Kidney (tissue), 22 donors: ENCODE measurements around the gene RRAS2. TPM values are rescaled to one million over a fixed set of nuclear protein-coding genes. Genes with fewer than 3 reads are reported as not detected.
"Not testable (repeated sequence)": the region's sequence is repeated elsewhere in the genome, so short reads cannot be mapped to it uniquely, and the experiment has no call there.

Source experiments
- DNase-seq, 5 donors: peaks; one replicate each; pipeline ENCODE4 v3.0.0-alpha.2; 2013 to 2020
- FAIRE-seq: peaks from 2 replicates; lab custom pipeline; 2012; peaks lifted over from hg19 to GRCh38; lab: Jason Lieb, UNC
- H3K27ac ChIP-seq, 2 donors: one replicate each; pipeline ENCODE4 v1.7.0; 2013; ENCODE audit warnings: low read depth in 2 of 2, low read length in 2 of 2, inconsistent platforms in 1 of 2
- H3K27me3 ChIP-seq: one replicate; pipeline ENCODE4 v1.7.1; 2013; ENCODE audit warnings: low read length, inconsistent platforms; ENCODE audit not compliant: control insufficient read depth, insufficient read depth
- H3K36me3 ChIP-seq, 3 donors: one replicate each; pipeline versions ENCODE4 v1.7.0 to v1.7.1; 2013; ENCODE audit warnings: low read length in 3 of 3, control low read depth in 1 of 3, inconsistent platforms in 1 of 3; ENCODE audit not compliant: insufficient read depth in 3 of 3, control insufficient read depth in 2 of 3
- H3K4me1 ChIP-seq, 3 donors: one replicate each; pipeline versions ENCODE4 v1.7.0 to v1.7.1; 2013; ENCODE audit warnings: low read length in 3 of 3, inconsistent platforms in 1 of 3, low read depth in 1 of 3; ENCODE audit not compliant: control insufficient read depth in 2 of 3, insufficient read depth in 2 of 3
- H3K4me3 ChIP-seq, 3 donors: one replicate each; pipeline versions ENCODE4 v1.7.0 to v1.8.1; 2013; ENCODE audit warnings: low read length in 3 of 3, control low read depth in 1 of 3, inconsistent platforms in 1 of 3
- H3K9ac ChIP-seq, 3 donors: one replicate each; pipeline versions ENCODE4 v1.7.0 to v1.7.1; 2013; ENCODE audit warnings: low read length in 3 of 3, control low read depth in 1 of 3, inconsistent platforms in 1 of 3
- H3K9me3 ChIP-seq, 3 donors: one replicate each; pipeline versions ENCODE4 v1.7.0 to v1.7.1; 2013; ENCODE audit warnings: low read length in 3 of 3, control low read depth in 1 of 3, inconsistent platforms in 1 of 3; ENCODE audit not compliant: control insufficient read depth in 2 of 3, insufficient read depth in 1 of 3
- intact Hi-C: fragments of 100-400 bp; cut with DNase I; formaldehyde crosslinking; loops from one replicate; pipeline ENCODE4 v1.11.1; 2022
- long read RNA-seq, 10 donors: library from polyadenylated mRNA in 1 of 10; unstranded in 1 of 10; transcript quantifications; one replicate each; pipeline ENCODE4 v2.0.0 and lab custom pipeline, GENCODE V29; 2021 to 2026
- polyA plus RNA-seq: library from polyadenylated mRNA; stranded (reverse); fragments of 350-450 nt; fragmentation: Illumina TruSeq; extraction: RNeasy Lipid Tissue Mini Kit (QIAGEN cat#74804); gene quantifications from one replicate; pipeline ENCODE4 v1.2.3, GENCODE V29; 2014; ENCODE audit warnings: low read depth, low replicate concordance; ENCODE audit not compliant: insufficient read depth
- total RNA-seq: library from RNA; stranded (reverse); fragmentation: NEBNext Ultra II Directional; extraction: Animal tissue kit (Norgen Biotek cat#: 25700); gene quantifications from one replicate; pipeline ENCODE4 v1.2.1, GENCODE V29; 2021
- TF ChIP-seq, protein P1 (sequence below): IDR thresholded peaks from 3 replicates; pipeline ENCODE4 v1.5.1; 2012; ENCODE audit warnings: mild to moderate bottlenecking, moderate library complexity, borderline replicate concordance; ENCODE audit not compliant: insufficient read depth; ENCODE audit errors: extremely low read depth
- donor health status: control.
- donor health status: control.
- donor health status: control.
- donor health status: control.
- donor health status: control.
- donor health status: DM: yes; HTN: yes; CAD: no.
- donor health status: Normal renal cell carcinoma (clear cell type).

Gene RRAS2
- total RNA-seq: 33.2 TPM
- polyA plus RNA-seq: 23.3 TPM
- long read RNA-seq, donor 1, transcript RRAS2-201 (6 exons, 1,516 nt): major isoform, 8 of 8 reads
- long read RNA-seq, donor 1, partial matches to known transcripts: 0 of 8 reads
- long read RNA-seq, donor 1, other reads (novel, unspliced or antisense): 0 of 8 reads
- long read RNA-seq, donor 2, transcript RRAS2-201 (6 exons, 1,516 nt): major isoform, 11 of 18 reads
- long read RNA-seq, donor 2, partial matches to known transcripts: 7 of 18 reads
- long read RNA-seq, donor 2, other reads (novel, unspliced or antisense): 0 of 18 reads
- long read RNA-seq, donor 3, transcript RRAS2-201 (6 exons, 1,516 nt): major isoform, 14 of 15 reads
- long read RNA-seq, donor 3, partial matches to known transcripts: 0 of 15 reads
- long read RNA-seq, donor 3, other reads (novel, unspliced or antisense): 0 of 15 reads
- long read RNA-seq, donor 4, transcript RRAS2-201 (6 exons, 1,516 nt): major isoform, 14 of 16 reads
- long read RNA-seq, donor 4, partial matches to known transcripts: 0 of 16 reads
- long read RNA-seq, donor 4, other reads (novel, unspliced or antisense): 0 of 16 reads
- long read RNA-seq, donor 5: 0 reads
- long read RNA-seq, donor 6, transcript RRAS2-201 (6 exons, 1,516 nt): major isoform, 7 of 9 reads
- long read RNA-seq, donor 6, partial matches to known transcripts: 0 of 9 reads
- long read RNA-seq, donor 6, other reads (novel, unspliced or antisense): 0 of 9 reads
- long read RNA-seq, donor 7, transcript RRAS2-201 (6 exons, 1,516 nt): major isoform, 27 of 30 reads
- long read RNA-seq, donor 7, partial matches to known transcripts: 0 of 30 reads
- long read RNA-seq, donor 7, other reads (novel, unspliced or antisense): 2 of 30 reads
- long read RNA-seq, donor 8, transcript RRAS2-201 (6 exons, 1,516 nt): major isoform, 11 of 12 reads
- long read RNA-seq, donor 8, partial matches to known transcripts: 0 of 12 reads
- long read RNA-seq, donor 8, other reads (novel, unspliced or antisense): 0 of 12 reads
- long read RNA-seq, donor 9, transcript RRAS2-201 (6 exons, 1,516 nt): major isoform, 6 of 7 reads
- long read RNA-seq, donor 9, partial matches to known transcripts: 0 of 7 reads
- long read RNA-seq, donor 9, other reads (novel, unspliced or antisense): 0 of 7 reads
- long read RNA-seq, donor 10, transcript RRAS2-201 (6 exons, 1,516 nt): major isoform, 8 of 8 reads
- long read RNA-seq, donor 10, partial matches to known transcripts: 0 of 8 reads
- long read RNA-seq, donor 10, other reads (novel, unspliced or antisense): 0 of 8 reads

DNA sequence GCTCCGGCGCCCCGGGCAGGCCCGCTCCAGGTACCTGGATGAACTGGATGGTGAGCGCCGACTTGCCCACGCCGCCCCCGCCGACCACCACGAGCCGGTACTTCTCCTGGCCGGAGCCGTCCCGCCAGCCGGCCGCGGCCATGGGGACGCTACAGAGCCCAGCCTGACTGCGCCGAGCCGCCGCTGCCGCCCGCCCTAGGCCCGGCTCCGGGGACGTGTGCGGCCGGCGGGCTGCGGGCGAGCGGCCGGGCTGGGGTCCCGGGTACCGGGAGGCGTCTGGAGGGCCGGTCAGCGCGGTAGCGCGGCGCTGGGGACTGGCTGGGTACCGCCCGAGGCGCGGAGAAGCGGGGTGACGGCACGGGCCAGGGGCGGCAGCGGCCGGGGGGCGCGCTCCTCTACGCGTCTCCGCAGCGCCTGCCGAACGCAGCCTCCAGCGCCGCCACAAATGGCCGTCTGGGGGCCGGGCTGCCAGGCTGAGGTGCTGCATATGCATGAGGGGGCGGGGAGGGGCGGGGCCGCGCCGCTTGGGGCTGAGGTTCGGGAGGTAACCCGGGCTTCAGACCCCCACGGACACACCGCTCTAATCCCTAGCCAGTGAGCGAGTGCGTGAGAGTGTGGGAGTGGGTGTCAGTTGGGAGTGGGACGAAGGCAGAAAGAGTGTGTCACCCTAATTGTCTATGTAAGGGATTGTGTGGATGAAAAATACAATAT, at the start of gene RRAS2:
Gene RRAS2 (minus strand): TSS at position 455 of the 711 bp plus-strand sequence. CDS start 313 bp downstream, at position 142.
- Histone ChIP-seq H3K9me3 (no peaks in the 10 kb centered on the region), H3K4me3 (peak within 1 kb of the TSS; percentile 82 to 89 (median 84)), H3K27me3 (no peaks in the 10 kb centered on the region), H3K9ac (peak within 1 kb of the TSS; percentile 57 to 71 (median 70)), H3K36me3 (no peaks in the 10 kb centered on the region), H3K4me1 (peaks cover 0 to 5% (median 0%) of the 10 kb centered on the region in 3 donors), H3K27ac (peak within 1 kb of the TSS; percentile 49 to 73)
- DNase-seq (peak; percentile 88 to 94 (median 91)), FAIRE-seq (no peak)
- TF ChIP-seq, protein P1, sequence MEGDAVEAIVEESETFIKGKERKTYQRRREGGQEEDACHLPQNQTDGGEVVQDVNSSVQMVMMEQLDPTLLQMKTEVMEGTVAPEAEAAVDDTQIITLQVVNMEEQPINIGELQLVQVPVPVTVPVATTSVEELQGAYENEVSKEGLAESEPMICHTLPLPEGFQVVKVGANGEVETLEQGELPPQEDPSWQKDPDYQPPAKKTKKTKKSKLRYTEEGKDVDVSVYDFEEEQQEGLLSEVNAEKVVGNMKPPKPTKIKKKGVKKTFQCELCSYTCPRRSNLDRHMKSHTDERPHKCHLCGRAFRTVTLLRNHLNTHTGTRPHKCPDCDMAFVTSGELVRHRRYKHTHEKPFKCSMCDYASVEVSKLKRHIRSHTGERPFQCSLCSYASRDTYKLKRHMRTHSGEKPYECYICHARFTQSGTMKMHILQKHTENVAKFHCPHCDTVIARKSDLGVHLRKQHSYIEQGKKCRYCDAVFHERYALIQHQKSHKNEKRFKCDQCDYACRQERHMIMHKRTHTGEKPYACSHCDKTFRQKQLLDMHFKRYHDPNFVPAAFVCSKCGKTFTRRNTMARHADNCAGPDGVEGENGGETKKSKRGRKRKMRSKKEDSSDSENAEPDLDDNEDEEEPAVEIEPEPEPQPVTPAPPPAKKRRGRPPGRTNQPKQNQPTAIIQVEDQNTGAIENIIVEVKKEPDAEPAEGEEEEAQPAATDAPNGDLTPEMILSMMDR: no peak
- intact Hi-C loops: no loop called here

DNA sequence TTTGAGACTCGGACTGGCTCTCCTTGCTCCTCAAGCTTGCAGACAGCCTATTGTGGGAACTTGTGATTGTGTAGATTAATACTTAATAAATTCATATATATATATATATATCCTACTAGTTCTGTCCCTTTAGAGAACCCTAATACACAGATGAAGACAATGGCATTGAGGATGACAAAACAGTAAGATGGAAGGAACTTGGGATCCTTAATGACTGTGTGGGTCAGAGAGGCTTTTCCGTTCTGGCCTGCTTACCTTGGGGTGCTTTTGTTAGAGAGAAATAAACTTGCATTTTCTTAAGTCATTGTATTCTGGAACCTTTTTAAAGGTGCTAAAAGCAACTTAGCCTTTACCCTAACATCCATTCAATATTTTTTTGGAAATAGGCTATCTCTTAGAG, 49.6 kb upstream of the RRAS2 start:
- Histone ChIP-seq H3K4me1 (no peaks in the 10 kb centered on the region), H3K27ac (no peak overlapping the region), H3K9ac (no peak overlapping the region), H3K27me3 (no peaks in the 10 kb centered on the region), H3K4me3 (no peak overlapping the region), H3K36me3 (no peaks in the 10 kb centered on the region), H3K9me3 (no peaks in the 10 kb centered on the region)
- FAIRE-seq (no peak), DNase-seq (no peak)
- TF ChIP-seq, protein P1: no peak
- intact Hi-C loops: no loop called here

DNA sequence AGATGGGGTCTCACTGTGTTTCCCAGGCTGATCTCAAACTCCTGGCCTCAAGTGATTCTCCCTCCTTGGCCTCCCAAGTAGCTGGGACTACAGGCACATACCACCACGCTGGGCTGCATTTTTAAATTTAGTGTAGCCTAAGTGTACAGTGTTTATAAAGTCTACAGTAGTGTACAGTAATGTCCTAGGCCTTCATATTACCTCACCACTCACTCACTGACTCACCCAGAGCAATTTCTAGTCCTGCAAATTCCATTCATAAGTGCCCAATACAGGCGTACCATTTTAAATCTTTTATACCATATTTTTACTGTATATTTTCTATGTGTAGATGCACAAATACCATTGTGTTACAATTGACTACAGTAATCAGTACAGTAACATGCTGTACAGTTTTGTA, 47.1 kb upstream of the RRAS2 start:
- H3K9ac ChIP-seq, DNase-seq, FAIRE-seq, H3K4me1 ChIP-seq, H3K36me3 ChIP-seq, H3K27ac ChIP-seq, intact Hi-C loops, H3K4me3 ChIP-seq, H3K27me3 ChIP-seq, H3K9me3 ChIP-seq: not testable (repeated sequence)

DNA sequence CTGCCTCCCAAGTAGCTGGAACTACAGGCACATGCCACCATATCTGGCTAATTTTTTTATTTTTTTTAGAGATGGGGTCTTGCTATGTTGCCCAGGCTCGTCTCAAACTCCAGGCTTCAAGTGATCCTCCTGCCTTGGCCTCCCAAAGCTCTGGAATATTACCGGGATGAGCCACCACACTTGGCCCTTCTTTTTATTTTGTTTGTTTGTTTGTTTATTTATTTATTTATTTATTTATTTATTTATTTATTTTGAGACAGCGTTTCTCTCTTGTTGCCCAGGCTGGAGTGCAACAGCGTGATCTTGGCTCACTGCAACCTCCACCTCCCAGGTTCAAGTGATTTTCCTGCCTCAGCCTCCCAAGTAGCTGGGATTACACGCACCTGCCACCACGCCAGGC, 44.5 kb upstream of the RRAS2 start:
- FAIRE-seq, H3K4me3 ChIP-seq, H3K4me1 ChIP-seq, H3K9ac ChIP-seq, DNase-seq, intact Hi-C loops, H3K27ac ChIP-seq, H3K27me3 ChIP-seq, H3K9me3 ChIP-seq, H3K36me3 ChIP-seq: not testable (repeated sequence)
